DMS79 treated with DMSO at 0.1 percent for 48 hours (cell line): Measurements from ENCODE around the gene CHKA.

Experiments
- DNase-seq: peaks from one replicate; lab custom pipeline; 2025; lab: John Stamatoyannopoulos, UW

CHKA gene

DNA sequence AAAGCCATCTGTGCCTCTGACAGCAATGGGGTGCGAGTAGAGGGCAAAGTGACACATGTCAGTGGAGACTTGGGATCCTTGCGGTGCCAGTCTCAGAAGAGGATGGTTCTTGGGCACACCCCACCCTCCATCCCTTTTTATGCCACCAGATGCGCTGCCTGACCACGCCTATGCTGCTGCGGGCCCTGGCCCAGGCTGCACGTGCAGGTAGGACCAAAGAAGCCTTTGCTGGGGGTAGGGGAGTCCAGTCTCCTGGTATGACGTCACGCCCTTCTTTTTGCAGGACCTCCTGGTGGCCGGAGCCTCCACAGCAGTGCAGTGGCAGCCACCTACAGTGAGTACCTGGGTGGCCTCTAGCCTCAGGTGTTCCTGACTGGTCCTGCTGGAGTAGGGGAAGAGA lies 89.2 kb downstream of the CHKA start:
- DNase-seq: no peak

DNA sequence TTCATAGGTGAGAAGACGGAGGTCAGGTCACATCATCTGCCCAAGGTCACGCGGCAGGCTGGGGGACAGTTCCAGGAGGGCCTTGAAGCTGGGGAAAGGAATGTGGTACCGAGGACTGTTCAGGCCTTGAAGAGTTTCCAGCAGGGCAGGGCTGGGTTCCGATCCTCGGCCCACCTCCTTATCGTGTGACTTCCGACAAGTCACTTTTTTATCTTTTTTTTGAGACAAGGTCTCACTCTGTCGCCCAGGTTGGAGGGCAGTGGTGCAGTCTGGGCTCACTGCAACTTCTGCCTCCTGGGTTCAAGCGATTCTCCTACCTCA lies 90.1 kb downstream of the CHKA start:
- DNase-seq: no peak

DNA sequence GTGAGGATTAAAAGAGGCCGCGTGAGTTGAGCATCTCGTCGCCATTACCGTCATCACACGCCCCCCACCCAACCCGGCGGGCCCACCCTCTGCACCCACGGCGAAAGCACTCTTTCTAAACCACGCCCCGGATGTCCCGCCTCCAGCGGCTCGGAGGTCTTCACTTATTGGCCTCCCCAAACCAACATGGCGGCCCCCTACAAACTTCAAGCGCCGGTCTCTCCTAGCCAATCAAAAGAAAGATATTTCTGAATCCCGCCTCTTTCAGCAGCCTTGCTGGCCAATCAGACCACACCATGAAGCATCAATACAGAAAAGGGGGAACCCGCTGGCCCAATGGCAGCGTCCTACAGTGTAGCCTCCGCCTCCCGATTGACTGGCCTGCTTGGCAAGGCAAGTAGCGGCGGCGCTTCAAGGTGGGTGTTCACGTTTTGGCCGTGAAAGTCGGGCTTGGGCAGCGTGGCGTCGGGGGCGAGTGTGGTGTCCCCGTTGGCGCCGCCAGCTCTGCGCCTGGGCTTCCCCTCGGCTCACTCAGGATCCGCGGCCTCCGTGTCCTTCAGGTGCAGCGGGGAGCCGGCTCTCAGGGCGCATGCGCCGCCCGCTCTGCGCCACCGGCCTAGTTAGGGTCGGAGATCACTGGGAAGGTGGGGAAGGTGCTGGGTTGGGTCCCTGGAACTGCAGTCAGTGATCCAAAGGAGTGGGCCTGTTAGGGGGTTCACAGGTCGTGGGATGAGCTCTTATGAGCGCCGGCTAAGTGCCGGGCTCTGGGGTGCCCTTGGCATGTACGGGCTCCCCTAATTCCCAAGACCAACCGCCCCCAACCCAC lies 90.7 kb downstream of the CHKA start, which contains the start of gene NDUFS8:
TSS of gene NDUFS8 (plus strand) at position 364 of the 826 bp plus-strand sequence. CDS start 1,471 bp downstream, outside the sequence.
- peak; percentile 99 for DNase-seq

DNA sequence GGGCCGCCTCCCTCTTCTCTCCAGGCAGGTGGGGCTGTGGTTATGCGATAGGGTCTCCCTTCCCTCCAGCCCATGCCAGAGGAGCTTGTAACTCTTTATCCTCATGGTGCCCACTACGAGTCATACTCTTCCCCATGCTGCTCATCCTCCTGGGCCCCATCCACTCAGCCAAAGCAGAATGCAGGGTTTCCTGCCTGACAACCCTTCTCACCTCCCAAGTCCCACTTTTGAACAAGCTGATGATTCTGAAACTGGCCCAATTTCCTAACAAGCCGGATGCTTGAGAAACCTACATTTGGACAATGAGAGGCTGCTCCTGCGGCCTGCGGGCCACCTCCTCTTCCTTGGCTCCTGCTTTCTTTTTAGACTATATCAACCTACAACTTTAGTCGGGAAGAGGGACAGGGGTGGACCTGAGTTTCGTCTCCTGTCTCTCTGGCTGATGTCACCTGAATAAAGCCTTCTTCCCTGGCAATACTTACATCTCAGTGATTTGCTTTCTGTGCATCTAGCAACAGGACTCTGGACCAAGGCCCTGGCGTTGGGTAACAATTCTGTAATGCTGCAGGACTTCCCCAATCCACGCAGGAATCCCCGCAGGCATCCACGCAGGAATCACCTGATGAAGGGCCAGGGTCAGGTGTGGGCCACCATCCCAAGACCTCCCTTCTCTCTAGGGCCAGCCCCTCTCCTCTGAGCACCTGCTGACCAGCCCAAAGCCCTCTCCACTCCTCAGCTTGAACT lies 92.2 kb downstream of the CHKA start:
- DNase-seq: no peak

DNA sequence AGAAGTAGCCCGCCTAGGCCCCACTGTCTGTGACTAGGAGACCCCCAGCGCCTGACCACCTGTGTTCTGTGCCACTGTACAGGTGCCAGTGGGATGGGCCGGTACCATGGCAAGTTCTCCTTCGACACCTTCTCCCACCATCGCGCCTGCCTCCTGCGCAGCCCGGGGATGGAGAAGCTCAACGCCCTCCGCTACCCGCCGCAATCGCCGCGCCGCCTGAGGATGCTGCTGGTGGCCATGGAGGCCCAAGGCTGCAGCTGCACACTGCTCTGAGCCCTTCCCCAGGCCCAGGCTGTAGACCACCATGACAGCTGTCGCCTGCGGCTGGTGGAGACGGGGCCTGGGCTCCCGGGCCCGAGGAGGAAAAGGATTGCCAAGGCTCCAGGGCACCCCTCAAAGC lies 93.5 kb downstream of the CHKA start:
- no peak for DNase-seq

DNA sequence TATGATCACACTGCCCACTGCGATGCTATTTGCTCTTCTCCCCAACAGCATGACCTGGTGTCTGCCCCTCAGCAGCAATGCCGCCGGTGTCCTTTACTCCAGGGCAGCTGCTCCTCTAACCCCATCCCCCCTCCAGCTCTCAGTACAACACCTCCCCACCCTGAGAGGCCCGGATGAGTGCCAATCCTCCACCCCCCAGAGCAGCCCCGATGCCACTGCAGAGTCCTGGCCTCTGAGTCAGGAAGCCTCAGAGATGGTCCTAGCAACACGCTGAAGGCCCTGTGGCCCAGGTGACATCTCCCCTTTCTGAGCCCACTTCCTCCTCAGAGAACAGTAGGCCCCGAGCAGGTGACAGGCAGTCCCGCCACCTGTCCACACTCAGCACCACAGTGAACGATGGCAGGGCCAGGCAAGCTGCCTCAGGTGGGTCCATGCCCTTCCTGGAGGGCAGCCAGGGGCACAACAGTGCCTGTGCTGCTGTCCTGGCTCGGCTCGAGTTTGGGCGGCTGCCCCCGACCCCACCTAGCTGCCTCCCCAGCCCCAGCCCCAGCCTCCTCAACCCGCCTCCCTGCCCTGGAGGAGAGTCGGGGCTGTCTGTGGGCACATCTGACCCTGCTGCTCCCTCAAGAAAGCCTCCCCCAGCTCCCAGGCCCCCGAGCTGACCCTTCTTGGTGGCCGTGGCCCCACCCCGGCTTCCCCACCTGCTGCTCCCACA lies 94.6 kb downstream of the CHKA start:
- no peak for DNase-seq

DNA sequence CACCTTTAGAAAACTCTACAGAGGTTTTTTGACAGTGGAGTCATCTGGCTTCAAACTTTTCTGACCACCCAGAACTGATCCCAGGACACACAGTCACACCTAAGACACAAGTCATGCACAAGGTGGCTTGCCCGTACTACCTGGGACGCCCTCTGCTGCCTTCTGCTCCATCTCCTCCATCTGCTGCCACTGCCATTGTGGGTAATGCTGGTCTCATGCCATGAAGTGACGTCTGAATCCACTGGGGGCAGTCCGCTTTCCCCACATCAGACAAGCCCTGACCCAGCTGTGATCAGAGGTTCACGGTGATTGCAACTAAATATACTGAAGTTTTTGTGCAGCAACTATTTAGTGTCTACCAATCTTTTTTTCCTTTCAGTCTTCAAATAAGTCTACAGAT lies 96.1 kb downstream of the CHKA start:
- DNase-seq: no peak

DNA sequence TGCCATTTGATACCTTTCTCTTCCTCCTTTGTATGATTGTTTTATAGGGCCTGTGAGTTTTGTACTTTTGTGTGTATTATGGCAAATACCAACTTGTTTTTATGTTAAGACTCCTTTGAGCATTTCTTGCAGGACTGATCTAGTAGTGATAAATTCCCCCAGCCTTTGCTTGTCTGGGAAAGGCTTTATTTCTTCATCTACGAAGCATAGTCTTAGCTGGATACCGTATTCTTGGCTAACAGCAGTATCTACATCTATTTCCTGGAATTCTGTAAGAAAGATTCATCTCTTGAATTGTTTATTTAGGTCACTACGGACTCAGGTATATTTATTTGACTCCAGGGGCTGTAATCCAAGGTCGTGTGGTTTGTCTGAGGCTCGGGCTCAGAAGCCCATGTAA lies 96.7 kb downstream of the CHKA start:
- no peak for DNase-seq

DNA sequence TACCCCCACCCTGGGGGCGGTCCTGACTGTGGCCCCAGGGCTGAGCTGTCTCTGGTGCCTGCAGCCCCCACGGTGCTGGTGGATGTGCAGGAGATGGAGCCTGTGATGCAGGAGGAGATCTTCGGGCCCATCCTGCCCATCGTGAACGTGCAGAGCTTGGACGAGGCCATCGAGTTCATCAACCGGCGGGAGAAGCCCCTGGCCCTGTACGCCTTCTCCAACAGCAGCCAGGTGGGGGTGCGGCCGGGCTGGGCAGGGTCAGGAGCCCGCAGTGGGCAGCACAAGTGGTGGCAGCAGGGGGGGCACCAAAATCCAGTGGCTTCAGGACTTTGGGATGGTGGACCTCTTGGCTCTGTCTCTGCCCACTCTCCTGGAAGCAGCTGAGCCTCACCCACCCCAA lies 98.7 kb downstream of the CHKA start:
- DNase-seq: no peak

DNA sequence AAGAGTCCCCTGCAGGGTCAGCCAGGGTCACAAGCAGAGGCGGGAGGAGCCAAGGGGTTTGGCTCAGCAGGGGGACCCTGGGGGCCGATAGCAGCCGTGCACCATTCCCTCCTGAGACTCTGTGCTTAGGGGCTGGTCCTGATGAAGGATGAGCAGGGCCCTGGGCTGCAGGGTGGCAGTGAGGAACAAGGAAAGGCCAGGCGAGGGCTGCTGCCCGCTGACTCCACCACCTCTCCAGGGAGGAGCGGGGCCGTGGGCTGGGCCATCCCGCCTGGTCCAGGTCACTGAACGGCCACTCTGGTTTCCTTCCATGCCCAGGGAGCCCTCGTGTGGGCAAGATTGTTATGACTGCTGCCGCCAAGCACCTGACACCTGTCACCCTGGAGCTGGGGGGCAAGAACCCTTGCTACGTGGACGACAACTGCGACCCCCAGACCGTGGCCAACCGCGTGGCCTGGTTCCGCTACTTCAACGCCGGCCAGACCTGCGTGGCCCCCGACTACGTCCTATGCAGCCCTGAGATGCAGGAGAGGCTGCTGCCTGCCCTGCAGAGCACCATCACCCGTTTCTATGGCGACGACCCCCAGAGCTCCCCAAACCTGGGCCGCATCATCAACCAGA lies 99.9 kb downstream of the CHKA start:
- no peak for DNase-seq

DNA sequence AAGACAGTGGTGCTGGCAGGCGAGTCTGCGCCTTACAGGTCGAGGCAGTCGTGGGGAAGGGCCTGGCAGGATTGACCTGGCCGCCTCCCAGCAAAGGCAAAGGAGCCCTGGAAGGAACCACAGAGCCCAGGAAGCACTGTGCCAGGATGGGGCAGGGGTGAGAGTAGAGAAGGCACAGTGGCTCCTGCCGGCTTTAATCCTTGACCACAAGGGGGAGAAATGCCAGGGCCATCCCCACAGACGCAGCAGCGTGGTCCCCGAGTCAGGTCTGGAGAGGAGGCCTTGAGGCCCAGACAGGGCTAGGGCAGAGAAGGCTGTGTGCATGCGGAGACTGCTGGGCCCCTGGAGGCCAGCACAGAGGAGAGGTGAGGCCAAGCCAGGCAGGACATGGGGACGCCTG lies 100.6 kb downstream of the CHKA start:
- no peak for DNase-seq

DNA sequence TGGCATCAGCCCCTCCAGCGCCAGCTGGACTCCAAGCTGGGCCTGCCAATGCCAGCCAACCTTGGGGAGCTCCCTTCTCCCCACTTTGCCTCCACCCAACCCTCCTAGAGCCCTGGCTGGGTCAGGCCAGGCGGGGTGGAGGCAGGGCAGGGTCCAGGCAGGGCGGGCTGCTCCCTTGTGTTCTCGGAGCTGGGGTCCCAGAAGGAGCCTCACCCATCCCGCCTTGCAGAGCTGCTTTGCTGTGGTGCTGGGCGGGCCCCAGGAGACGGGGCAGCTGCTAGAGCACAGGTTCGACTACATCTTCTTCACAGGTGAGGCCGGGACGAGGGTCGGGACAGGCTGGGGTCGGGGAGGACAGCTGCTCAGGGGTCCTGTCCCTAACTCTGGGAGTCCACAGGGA lies 101.7 kb downstream of the CHKA start:
- DNase-seq: no peak

DNA sequence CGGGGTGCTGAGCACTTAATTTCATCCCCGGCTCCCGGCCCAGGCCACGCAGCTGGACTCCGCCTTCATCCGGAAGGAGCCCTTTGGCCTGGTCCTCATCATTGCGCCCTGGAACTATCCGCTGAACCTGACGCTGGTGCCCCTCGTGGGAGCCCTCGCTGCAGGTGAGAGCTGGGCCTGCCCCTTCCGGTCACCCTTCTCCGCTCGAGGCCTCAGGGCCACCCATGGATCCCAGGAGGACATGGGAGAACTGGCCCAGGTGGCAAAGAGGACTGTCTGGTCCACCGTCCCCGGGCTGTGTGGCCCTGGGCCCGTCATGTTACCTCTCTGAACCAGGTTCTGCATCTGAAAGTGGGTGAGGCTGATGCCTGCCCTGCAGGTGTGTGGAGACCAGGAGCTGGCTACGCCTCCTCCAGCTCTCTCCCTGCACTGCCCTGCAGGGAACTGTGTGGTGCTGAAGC lies 102.4 kb downstream of the CHKA start:
- no peak for DNase-seq

DNA sequence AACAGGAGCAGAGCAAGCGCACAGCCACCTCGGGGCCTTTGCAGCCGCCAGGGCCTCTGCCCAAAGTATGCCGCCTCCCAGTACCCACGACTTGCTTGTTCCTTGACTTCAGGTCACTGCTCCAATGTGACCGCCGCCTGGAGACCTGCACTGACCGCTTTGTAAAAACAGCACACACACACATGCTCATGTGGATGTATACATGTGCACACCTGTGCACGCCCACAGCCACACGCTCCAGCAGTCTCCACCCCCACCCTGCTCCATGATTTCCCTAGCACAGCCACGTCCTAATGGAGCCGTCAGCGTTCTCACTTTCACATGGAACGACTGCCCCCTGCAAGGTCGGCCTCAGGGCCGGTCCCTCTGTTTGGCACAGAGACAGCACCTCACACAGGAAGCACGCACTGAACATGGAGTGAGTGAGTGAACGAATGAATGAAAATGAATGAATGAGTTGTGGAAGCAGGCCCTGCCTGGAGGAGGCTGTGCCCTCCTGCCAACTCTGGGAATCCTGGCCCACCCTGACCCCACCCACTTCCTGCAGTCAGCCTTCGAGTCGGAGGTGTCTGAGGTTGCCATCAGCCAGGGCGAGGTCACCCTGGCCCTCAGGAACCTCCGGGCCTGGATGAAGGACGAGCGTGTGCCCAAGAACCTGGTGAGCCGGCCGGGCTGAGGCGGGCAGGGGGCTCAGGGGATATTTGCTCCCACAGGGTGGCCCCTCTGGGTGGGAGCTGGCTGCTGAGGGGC lies 103.0 kb downstream of the CHKA start:
- no peak for DNase-seq

DNA sequence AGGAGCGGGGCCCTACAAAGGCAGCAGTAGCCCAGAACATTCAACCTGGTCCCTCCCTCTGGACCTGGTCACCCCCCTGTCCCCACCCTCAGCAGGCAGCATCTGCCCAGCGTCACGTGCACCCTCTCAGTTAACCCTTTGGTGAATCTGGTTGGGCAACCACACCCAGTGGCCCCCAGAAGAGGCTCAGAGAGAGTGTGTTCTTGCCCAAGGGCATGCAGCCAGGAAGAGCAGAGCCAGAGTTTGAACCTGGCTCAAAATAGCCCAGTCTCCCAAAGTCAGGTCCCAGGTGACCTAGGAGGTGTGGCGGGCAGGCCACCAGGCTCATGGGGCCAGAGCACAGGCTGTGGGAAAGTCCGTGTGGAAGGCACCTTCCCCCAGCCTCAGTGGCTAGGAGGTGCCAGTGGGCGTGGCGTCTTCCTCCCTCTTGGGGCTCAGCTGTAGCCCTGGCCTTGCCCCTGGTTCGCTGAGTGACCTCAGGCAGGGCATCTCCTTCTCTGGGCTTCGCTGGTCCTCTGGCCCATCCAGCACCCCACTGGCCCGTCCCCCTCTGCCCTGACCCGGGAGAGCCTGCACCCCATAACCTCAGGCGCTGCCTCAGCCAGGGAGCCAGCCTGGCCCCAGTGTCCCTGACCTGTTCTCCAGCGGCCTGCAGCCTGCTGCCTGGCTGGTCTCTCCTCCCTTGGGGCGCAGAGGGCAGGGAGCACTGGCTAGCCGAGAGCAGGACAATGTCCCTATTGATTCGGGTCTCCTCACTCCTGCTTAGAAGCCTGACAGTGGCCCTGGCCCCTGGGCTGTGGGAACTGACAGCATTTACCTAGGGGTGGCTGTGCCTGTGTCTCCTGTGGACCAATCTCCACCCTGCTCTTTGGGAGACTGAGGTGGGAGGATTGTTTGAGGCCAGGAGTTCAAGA lies 104.0 kb downstream of the CHKA start:
- DNase-seq: no peak

DNA sequence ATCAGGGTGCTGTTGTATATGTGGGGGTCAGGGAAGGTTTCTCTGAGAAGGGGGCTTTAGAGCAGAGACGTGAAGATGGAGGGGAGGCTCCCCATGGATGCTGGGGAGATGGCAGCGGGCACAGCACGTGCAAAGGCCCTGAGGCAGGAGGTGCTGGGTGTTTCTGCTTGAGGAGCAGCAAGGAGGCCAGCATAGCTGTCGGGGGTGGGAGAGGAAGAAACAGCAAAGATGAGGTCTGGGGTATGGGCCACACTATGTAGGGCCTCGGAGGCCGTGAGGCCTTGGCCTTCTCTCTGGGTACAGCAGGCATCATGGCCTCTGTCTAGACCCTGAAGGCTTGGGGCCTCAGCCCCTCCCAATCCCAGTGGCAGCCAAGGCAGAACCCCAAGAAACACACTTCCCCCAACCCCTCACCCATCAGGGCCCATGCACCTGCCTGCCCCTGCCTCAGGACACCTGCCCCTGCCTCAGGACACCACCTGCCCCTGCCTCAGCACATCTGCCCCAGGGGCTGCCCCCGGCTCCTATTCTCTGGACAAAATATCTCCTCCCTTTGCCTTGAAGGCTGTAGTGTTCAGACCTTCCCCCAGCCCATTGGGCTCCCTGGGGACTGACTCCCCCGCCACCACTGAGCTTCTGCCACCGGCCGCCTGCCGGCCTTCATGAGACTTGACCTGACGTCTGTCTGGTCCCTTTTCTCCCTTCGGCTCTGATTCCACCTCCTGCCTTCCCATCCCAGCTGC lies 104.9 kb downstream of the CHKA start:
- DNase-seq: no peak

DNA sequence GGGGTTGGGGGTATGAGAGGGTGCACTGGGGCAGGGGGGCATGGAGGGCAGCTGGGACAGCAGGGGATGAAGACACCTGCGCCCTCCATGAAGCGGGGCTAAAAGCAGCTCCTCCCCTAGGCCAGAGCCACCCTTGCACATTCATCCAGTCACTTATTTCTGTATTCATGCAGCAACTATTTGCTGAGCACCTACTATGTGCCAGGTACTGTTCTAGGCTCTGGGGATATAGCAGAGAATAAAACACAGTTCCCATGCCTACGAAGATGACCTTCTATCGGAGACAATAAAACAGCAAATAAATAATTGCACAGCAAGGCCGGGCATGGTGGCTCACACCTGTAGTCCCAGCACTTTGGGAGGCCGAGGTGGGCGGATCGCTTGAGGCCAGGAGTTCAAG lies 105.7 kb downstream of the CHKA start:
- no peak for DNase-seq

DNA sequence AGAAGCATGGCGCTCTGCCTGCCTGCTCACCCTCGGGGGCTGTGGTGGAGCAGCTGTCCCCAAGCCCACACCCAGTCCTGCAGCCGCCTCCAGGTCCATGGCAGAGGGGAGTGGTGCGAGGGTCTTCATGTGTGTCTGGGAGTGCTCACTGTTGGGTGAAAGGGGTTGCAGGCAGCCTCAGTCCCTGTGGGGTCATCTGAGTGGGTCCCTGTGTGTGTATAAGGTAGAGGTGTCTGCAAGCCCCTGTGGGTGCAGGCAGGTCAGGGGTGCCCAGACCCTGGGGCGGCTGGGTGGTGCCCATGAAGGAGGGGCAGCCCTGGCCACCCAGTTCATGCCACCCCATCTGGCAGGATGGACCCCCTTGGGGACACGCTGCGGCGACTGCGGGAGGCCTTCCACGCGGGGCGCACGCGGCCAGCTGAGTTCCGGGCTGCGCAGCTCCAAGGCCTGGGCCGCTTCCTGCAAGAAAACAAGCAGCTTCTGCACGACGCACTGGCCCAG lies 106.2 kb downstream of the CHKA start:
- no peak for DNase-seq

DNA sequence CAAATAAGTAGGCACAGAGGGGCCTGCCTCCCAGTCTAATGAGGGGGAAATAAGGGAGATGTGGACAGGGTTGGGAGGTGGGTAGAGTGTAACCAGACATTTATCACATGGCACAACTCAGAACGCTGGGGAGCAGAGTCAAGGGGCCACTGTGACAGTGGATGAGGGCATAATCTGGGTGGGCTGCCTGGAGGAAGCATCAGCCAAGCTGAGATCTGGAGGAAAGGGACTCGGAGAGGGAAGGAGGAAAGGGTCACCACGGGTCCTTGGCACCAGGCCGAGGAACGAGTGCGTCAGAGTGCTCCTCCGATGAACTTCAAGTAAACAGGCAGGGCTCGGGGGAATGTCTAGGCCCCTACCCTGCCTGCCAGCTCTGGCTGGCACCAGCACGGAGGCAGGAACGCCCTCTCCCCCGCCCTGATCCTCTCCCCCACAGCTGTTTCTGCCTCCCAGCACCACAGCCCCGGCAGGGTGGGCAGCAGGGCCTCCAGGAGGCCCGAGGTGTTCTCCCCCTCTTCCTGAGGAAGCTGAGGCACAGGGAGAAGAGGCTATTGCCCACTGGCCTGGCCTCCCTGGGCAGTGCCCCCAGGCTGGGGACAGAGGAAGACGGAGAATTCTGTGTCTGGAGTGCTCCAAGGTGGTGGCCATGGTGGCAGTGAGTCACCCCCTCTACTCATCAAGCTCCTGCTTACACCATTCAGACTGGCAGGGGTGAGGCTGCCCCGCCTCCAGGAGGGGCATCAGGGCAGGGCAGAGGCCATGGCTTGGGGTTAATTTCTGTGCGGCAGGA lies 106.8 kb downstream of the CHKA start:
- DNase-seq: no peak
